ENCODE results near the gene OSBPL9. TPM values are rescaled to one million over a fixed set of nuclear protein-coding genes. Genes with fewer than 3 reads are reported as not detected.

The OSBPL9 gene
- total RNA-seq, 2 donors from 2014 or later, result 59.0 to 59.7 TPM

DNA sequence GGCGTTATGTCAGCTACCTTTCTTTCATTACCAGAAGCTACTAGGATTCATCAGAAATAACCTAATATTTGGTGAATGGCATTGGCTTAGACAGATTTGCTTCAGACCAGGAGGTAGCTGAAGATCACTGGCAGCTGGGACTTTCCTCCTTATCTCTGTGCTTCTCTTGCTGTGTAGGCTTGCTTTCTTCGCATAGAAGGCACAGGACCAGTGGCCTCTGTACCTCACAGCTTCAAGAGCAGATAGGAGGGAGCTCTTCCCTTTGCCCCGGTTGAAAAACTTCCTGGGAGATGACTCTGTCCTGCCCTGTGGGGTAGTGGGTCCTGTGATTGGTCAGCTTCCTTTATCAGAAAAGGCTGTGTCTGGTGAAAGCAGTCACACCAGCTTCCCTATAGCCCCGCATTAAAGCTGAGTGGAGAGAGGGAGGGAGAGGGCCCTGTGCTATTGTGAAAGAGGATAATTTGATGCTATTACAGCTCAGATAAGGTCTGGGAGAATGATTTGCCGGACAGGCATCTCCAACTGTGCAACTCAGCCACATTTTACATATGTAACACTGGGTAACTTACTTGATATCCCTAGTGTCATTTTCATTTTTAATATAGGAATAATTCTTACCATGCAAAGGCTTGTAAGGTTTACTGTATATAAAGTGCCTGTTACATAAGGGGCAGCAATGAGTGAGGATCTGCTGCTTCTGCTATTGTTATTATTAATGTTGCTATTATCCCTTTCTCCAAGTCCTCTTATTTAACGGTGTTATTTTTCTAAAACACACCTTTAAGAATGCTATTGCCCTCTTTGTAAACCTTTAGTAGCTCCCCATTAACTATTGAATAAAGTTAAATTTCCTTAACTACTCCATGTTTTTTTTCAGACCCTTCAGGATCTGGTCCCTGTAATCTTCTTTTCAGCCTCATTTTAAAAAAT is 31.6 kb downstream of the OSBPL9 start:
- ATAC-seq (replicated peaks in 1 of 2) (no peak), DNase-seq (no peak)
- Mint-ChIP-seq H3K4me3 (no peak overlapping the region), H3K27ac (no peak overlapping the region), H3K36me3 (ENCODE audit: insufficient read depth in 2 of 2) (peaks cover 0 to 3% of the 10 kb centered on the region in 2 donors), H3K9me3 (peaks cover 0 to 2% of the 10 kb centered on the region in 2 donors), H3K27me3 (ENCODE audit: low read depth) (no peaks in the 10 kb centered on the region), H3K4me1 (ENCODE audit: low read depth) (no peaks in the 10 kb centered on the region)

DNA sequence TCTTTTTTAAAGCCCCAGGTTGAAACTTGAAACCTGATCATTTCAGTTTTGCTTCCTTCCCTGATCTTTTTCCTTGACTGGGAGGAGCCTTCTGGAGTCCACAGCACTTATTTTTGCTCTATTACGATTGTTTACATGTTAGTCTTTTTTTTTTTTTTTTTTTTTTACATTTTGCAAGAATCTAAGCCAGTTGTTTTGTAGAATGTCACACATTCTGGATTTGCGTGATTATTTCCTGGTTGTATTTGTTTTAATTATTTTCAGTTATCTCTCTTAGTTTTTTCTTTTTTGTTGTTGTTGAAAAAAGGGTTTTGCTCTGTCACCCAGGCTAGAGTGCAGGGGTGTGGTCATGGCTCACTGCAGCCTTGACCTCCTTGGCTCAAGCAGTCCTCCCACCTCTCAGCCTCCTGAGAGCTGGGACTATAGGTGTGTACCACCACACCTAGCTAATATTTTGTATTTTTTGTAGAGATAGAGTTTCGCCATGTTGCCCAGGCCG is 32.8 kb downstream of the OSBPL9 start:
- Mint-ChIP-seq H3K36me3 (ENCODE audit: insufficient read depth in 2 of 2) (peaks cover 0 to 2% of the 10 kb centered on the region in 2 donors), H3K9me3 (peaks cover 0 to 2% of the 10 kb centered on the region in 2 donors), H3K4me3 (no peak overlapping the region), H3K27me3 (ENCODE audit: low read depth) (no peaks in the 10 kb centered on the region), H3K4me1 (ENCODE audit: low read depth) (no peaks in the 10 kb centered on the region), H3K27ac (peak overlapping the region; percentile 18)
- DNase-seq (no peak), ATAC-seq (replicated peaks in 1 of 2) (no peak)

DNA sequence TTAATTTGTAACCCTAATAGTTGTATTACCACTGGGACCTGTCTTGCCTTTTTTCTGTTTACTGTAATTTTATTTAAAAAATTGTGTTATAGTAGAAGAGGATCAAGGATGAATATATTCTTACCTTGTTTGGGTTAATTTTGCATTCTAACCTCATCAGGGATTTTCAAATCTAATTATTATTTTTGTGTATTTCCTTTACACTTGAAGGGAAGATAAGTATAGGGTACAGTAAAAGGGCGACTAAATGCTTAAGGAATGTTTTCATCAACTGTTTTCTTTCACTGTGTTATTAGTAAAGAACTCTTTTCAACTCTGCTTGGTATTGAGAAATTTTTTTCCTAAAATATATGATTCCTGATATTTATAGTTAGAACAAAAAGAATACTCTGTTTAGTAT is 33.3 kb downstream of the OSBPL9 start:
- Mint-ChIP-seq H3K27me3 (ENCODE audit: low read depth) (no peaks in the 10 kb centered on the region), H3K4me1 (ENCODE audit: low read depth) (no peaks in the 10 kb centered on the region), H3K9me3 (peaks cover 0 to 2% of the 10 kb centered on the region in 2 donors), H3K4me3 (no peak overlapping the region), H3K27ac (no peak overlapping the region), H3K36me3 (ENCODE audit: insufficient read depth in 2 of 2) (peaks cover 0 to 2% of the 10 kb centered on the region in 2 donors)
- ATAC-seq (replicated peaks in 1 of 2) (no peak), DNase-seq (no peak)

DNA sequence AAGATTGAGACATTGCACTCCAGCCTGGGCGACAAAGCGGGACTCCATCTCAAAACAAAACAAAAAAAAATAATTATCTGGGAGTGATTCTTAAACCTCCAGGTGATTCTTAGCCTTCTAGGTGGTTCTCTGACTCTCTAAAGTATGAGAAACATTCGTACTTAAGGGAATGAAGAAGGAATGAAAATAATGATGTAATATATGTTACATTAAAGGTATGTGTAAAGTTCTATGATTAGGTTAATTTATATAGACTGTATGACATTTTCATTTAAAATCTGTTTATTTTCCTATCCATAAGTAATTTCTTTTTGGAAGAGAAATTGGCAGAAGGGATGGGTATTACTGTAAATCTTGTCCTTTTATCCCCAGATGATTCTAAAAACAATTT is 34.7 kb downstream of the OSBPL9 start:
- Mint-ChIP-seq H3K36me3 (ENCODE audit: insufficient read depth in 2 of 2) (peaks cover 0 to 2% of the 10 kb centered on the region in 2 donors), H3K9me3 (no peaks in the 10 kb centered on the region), H3K27ac (no peak overlapping the region), H3K4me1 (ENCODE audit: low read depth) (no peaks in the 10 kb centered on the region), H3K27me3 (ENCODE audit: low read depth) (no peaks in the 10 kb centered on the region), H3K4me3 (no peak overlapping the region)
- no peak for ATAC-seq (replicated peaks in 1 of 2)
- no peak for DNase-seq

DNA sequence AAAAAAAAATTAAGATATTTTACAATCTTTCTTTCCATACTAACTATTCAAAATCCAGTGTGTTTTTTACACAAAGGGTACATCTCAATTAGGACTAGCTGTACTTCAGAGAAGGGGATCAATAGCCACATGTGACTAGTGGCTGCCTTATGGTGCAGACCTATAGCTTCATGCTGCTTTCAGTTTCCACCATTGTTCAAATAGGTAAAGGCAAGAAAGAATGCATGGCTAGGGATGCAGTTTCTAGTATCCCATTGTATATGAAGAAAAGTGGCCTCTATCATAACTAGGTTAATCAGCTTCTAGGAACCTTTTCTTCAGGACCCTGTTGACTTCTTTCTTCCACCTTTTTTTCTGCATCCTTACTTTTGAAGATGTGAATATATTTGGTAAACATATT is 35.7 kb downstream of the OSBPL9 start:
- H3K4me3 Mint-ChIP-seq, result no peak overlapping the region
- H3K27ac Mint-ChIP-seq, result no peak overlapping the region
- ATAC-seq (replicated peaks in 1 of 2), result no peak
- H3K27me3 Mint-ChIP-seq (ENCODE audit: low read depth), result no peaks in the 10 kb centered on the region
- H3K9me3 Mint-ChIP-seq, result no peaks in the 10 kb centered on the region
- H3K36me3 Mint-ChIP-seq (ENCODE audit: insufficient read depth in 2 of 2), result peaks cover 0 to 2% of the 10 kb centered on the region in 2 donors
- DNase-seq, result no peak
- H3K4me1 Mint-ChIP-seq (ENCODE audit: low read depth), result no peaks in the 10 kb centered on the region

DNA sequence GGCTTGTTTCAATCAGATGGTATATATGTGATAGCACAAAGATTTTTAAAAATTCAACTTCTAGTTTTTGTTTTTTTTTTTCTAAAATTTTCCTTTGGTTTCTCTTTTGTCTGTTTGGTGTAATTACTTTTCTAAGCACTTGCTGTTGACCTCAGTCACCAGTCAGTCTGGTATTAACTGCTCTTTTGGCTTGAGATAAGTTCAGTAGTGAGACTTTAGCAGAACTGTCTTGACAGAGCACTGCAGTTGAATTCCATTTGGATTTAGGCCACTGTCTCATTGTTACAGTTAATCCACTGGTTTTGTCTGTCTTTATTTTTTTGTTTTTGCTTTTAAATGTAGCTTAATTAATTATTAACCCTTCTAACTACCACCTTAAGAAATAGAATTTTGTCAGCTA is 36.2 kb downstream of the OSBPL9 start:
- Mint-ChIP-seq H3K36me3 (ENCODE audit: insufficient read depth in 2 of 2) (peaks cover 0 to 2% of the 10 kb centered on the region in 2 donors), H3K4me1 (ENCODE audit: low read depth) (no peaks in the 10 kb centered on the region), H3K4me3 (no peak overlapping the region), H3K9me3 (no peaks in the 10 kb centered on the region), H3K27ac (no peak overlapping the region), H3K27me3 (ENCODE audit: low read depth) (no peaks in the 10 kb centered on the region)
- ATAC-seq (replicated peaks in 1 of 2) (no peak), DNase-seq (no peak)

DNA sequence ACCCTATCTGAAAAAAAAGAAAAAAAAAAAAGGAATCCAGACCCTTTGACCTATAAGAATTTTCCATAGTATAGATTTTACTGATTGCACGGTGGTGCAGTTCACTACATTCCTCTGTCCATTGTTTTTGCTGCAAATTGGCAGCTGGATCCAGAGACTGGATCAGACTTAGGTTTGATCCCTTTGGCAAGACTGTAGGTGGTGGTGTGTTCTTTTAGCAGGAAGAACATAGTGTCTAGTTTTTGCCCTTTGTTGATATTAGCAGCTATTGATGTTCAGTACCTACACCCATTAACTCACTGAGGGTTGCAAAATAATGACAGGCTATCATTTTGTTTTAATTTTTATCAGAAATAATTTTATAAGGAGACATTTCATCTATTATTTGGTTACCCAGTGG is 37.1 kb downstream of the OSBPL9 start:
- Mint-ChIP-seq H3K4me1 (ENCODE audit: low read depth) (no peaks in the 10 kb centered on the region), H3K27me3 (ENCODE audit: low read depth) (no peaks in the 10 kb centered on the region), H3K36me3 (ENCODE audit: insufficient read depth in 2 of 2) (peaks cover 0 to 2% of the 10 kb centered on the region in 2 donors), H3K9me3 (no peaks in the 10 kb centered on the region), H3K27ac (no peak overlapping the region), H3K4me3 (no peak overlapping the region)
- ATAC-seq (replicated peaks in 1 of 2), result no peak
- no peak for DNase-seq

DNA sequence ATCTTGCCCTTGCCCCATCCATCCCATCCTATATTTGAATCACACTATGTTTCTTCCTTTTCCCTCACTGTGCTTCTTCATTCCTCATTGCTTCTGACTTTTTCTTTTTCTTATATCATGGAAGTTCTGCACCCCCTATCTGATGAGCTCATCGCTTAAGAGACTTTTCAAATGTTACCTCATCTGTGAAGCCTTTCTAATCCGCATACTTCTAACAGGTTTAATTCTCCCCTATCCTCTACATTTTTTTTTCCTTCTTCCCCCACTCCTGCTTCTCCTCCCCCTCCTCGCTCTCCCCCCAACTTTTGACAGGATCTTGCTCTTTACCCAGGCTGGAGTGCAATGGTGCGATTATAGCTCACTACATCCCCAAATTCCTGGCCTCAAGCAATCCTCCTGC is 39.5 kb downstream of the OSBPL9 start:
- H3K4me3 Mint-ChIP-seq, result no peak overlapping the region
- no peaks in the 10 kb centered on the region for H3K27me3 Mint-ChIP-seq (ENCODE audit: low read depth)
- no peak for DNase-seq
- no peaks in the 10 kb centered on the region for H3K4me1 Mint-ChIP-seq (ENCODE audit: low read depth)
- H3K27ac Mint-ChIP-seq, result no peak overlapping the region
- no peaks in the 10 kb centered on the region for H3K9me3 Mint-ChIP-seq
- H3K36me3 Mint-ChIP-seq (ENCODE audit: insufficient read depth in 2 of 2), result no peaks in the 10 kb centered on the region
- ATAC-seq (replicated peaks in 1 of 2), result no peak

DNA sequence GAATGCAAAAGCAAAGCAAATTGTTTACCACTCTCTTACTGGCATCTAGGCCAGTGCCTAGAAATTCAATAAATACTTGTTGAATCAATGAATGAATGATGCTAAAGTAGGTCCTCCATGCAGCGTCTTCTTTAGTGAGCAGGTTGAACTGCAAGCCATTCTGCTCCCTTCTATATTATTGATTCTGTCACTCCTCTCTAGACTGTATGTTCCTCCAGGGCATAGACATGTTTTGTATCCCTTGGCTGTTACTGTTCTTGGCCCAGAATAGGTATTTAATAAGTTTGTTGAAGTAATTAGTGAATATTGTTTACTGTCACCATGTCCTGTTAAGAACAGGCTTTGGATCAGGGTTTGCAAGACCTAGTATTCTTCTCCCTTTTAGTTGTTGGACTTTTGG is 43.7 kb downstream of the OSBPL9 start:
- Mint-ChIP-seq H3K4me1 (ENCODE audit: low read depth) (no peaks in the 10 kb centered on the region), H3K27me3 (ENCODE audit: low read depth) (no peaks in the 10 kb centered on the region), H3K9me3 (no peaks in the 10 kb centered on the region), H3K4me3 (no peak overlapping the region), H3K27ac (no peak overlapping the region), H3K36me3 (ENCODE audit: insufficient read depth in 2 of 2) (no peaks in the 10 kb centered on the region)
- DNase-seq, result no peak
- no peak for ATAC-seq (replicated peaks in 1 of 2)

DNA sequence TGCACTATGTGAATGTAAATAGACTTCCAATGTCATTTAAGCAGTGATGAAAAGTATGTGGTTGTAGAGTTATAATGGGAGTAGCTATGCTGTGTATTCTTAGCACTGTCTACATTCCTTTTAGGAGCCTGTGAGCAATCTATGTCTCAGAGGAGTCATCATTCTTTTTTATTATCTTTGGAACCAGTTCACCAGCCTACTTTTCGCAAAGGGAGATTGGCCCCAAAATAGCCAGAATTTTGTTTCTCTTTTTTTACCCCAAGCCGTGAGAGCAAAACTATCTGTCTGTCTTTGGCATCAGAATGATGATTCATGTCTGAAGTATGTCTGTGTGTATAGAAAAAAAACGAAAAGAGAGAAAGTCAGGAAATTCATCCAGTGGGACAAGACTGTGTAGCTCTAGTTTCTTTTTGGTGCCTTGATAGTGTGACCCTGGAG is 44.2 kb downstream of the OSBPL9 start:
- Mint-ChIP-seq H3K4me3 (no peak overlapping the region), H3K4me1 (ENCODE audit: low read depth) (no peaks in the 10 kb centered on the region), H3K9me3 (no peaks in the 10 kb centered on the region), H3K27ac (no peak overlapping the region), H3K27me3 (ENCODE audit: low read depth) (no peaks in the 10 kb centered on the region), H3K36me3 (ENCODE audit: insufficient read depth in 2 of 2) (no peaks in the 10 kb centered on the region)
- ATAC-seq (replicated peaks in 1 of 2) (no peak), DNase-seq (no peak)

DNA sequence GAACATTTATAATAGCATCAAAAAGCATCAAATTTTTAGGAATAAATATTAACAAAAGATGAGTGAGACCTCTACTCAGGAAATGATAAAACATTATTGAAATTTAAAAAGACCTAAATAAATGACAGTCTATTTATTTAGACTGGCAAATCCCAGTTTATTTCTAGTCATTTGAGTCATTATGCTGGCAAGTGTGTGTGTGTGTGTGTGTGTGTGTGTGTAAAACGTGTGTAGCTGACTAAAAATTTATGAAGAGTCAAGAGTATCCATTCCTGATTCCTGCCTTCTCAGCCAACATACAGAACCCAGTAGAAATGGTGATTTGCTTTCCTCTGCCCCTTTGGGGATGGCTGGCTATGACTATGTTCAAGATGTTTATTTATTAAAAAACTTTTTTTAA is 46.2 kb downstream of the OSBPL9 start:
- Mint-ChIP-seq H3K4me3 (no peak overlapping the region), H3K27me3 (ENCODE audit: low read depth) (no peaks in the 10 kb centered on the region), H3K27ac (no peak overlapping the region), H3K4me1 (ENCODE audit: low read depth) (no peaks in the 10 kb centered on the region), H3K9me3 (no peaks in the 10 kb centered on the region), H3K36me3 (ENCODE audit: insufficient read depth in 2 of 2) (no peaks in the 10 kb centered on the region)
- DNase-seq (no peak), ATAC-seq (replicated peaks in 1 of 2) (no peak)

DNA sequence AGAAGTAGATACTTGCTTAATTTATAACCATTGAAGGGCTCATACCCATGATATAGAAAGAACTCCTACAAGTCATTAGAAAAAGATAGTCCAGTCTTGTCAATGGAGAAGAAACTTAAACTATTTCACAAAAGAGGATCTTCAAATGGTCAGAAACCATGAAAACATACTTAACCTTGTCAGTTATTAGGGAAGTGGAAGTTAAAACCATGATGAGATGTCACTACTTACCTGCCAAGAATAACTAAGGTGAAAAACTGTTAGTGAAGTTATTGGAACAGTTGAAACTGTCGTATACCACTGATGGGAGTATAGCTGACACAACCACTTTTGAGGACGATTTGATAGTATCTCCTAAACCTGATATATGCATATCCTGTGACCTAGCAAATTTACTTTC is 46.8 kb downstream of the OSBPL9 start:
- H3K4me3 Mint-ChIP-seq, result no peak overlapping the region
- no peaks in the 10 kb centered on the region for H3K9me3 Mint-ChIP-seq
- H3K27me3 Mint-ChIP-seq (ENCODE audit: low read depth), result no peaks in the 10 kb centered on the region
- DNase-seq (no peak), ATAC-seq (replicated peaks in 1 of 2) (no peak)
- H3K27ac Mint-ChIP-seq, result no peak overlapping the region
- H3K36me3 Mint-ChIP-seq (ENCODE audit: insufficient read depth in 2 of 2), result no peaks in the 10 kb centered on the region
- no peaks in the 10 kb centered on the region for H3K4me1 Mint-ChIP-seq (ENCODE audit: low read depth)

DNA sequence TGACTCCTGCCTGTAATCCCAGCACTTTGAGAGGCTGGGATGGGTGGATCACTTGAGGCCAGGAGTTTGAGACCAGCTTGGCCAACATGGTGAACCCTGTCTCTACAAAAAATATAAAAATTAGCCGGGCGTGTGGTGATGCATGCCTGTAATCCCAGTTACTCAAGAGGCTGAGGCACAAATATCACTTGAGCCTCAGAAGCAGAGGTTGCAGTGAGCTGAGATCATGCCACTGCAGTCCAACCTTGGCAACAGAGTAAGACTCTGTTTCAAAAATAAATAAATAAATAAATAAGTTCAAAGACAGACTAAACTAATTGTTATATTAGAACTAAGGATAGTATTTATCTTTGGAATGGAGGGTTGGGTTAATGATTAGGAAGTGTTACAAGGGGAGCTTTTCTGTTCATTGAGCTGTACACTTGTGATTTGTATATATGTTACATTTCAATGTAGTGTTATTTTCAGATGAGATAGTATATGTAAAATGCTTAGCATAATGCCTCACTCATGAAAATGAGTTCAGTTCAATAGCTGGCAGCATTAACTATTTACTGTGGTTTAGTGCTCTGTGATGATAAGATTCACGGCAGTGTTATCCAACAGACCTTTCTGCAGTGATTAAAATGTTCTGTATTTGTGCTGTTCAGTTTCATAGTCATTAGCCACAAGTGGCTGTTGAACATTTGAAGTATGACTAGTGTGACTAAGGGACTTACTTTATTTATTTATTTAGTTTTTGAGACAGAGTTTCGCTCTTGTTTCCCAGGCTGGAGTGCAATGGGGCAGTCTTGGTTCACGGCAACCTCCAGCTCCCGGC is 47.7 kb downstream of the OSBPL9 start:
- Mint-ChIP-seq H3K9me3 (no peaks in the 10 kb centered on the region), H3K36me3 (ENCODE audit: insufficient read depth in 2 of 2) (no peaks in the 10 kb centered on the region), H3K4me1 (ENCODE audit: low read depth) (no peaks in the 10 kb centered on the region), H3K27me3 (ENCODE audit: low read depth) (no peaks in the 10 kb centered on the region), H3K27ac (no peak overlapping the region), H3K4me3 (no peak overlapping the region)
- no peak for DNase-seq
- ATAC-seq (replicated peaks in 1 of 2), result no peak
